GM18907 (cell line): ENCODE results near the gene CPZ.

Experiments
- ATAC-seq: cut with Tn5 transposase; IDR thresholded peaks from one replicate; pipeline ENCODE4 v1.9.1; 2021; ENCODE audit warnings: mild to moderate bottlenecking, moderate library complexity; ENCODE audit not compliant: unreplicated experiment

The CPZ gene

GRCh38 chr4:8592366-8593263 lies at the start of gene CPZ:
Gene CPZ, plus strand, starts transcription at chr4:8592765. Its CDS starts 69 bp downstream, at chr4:8592834.
- ATAC-seq, result no peak

DNA sequence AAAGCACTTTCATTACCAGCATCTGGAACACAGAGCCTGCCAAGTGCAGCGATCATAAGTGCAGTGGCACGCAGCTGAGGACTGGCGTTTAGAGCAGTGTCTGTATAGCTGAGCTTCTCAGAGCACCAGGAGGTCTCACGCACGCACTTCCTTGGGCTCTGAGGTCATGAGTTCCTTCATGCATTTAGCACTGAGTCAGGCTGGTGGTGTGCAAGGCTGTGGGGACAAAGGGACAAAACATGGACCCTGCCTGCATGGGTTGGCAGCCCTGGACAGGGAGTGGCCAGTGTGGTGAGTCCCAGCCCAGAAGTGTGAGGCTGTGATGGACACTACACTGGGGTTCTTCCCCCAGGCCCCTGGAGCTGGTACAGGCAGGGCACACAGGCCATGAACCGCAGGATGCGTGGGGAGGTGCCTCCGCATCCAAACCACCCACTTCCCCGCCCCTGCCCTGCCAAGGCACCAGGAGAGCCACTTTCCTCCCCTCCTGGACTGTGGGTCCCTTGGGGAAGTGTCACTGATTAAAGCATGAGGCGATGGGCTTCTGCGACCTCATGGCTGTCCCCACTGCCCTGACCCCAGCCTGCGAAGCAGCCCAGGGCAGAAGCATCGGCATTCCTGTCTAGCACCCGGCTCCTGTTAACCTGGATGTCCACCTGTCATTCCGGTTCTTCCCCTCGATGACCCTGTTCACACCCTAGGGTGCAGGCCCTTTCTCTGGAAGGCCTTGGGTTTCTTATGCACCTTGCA lies 49.6 kb upstream of the CPZ start:
- no peak for ATAC-seq

DNA sequence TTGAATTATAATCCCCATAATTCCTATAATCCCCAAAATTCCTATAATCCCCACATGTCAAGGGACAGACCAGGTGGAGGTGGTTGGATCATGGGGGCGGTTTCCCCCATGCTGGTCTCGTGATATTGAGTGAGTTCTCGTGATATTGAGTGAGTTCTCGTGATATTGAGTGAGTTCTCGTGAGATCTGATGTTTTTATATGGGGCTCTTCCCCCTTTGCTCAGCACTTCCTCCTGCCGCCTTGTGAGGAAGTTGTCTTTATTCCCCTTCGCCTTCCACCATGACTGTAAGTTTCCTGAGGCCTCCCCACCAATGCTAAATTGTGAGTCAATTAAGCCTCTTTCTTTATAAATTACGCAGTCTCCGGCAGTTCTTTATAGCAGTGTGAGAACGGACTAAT lies 48.9 kb upstream of the CPZ start:
- ATAC-seq, result no peak

GRCh38 chr4:8544282-8544681 lies 48.3 kb upstream of the CPZ start:
- no peak for ATAC-seq

- ATAC-seq, result no peak
These were observed 47.7 kb upstream of the CPZ start for GRCh38 chr4:8544741-8545438.

DNA sequence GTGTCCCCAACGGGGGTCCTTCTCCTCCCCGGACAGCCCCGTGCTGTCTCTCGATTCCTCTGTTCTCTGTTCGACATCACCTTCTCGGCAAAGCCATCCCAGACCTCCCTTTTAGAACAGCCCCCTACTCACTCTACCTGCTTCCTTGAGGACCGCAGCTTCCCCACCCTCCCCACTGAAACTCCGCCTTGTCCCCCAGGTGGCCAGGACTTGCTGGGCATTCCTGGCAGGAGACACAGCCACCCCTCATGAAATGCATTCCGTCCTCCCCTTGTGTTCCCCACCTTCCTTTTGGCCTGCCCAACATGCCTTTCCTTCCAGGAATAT lies 47.2 kb upstream of the CPZ start:
- ATAC-seq, result no peak

GRCh38 chr4:8546766-8547107 lies 45.8 kb upstream of the CPZ start:
- ATAC-seq, result no peak

DNA sequence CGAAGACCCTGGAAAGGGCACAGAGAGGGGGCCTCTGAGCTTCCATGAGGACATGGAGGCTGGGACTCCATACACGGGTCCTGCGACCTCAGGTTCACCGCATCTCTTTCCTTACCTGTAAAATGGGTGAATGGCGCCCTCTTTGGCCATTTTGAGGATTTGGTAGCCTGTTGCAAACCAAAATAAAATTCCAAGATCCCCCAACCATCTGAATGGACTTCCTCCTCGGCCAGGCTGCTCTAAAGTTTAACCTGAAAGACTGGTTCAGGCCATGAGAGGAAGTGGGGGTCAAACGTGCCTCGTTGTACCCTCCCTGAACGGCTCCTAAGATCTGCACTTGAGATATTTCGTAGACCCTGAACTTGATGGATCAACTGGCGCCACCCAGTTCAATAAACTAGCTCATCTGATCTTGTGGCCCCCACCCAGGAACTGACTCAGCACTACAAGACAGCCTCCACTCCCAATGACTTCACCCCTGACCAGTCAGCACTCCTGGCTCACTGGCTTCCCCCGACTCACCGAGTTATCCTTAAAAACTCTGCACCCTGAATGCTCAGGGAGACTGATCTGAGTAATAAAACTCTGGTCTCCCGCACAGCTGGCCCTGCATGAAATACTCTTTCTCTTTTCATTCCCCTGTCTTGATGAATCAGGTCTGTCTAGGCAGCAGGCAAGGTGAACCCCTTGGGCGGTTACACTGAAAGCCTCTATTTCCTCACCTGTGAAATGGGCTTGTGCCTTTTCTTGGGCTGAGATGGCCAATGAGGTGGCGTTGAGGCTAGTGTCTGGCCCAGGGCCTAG lies 45.3 kb upstream of the CPZ start:
- ATAC-seq, result no peak

DNA sequence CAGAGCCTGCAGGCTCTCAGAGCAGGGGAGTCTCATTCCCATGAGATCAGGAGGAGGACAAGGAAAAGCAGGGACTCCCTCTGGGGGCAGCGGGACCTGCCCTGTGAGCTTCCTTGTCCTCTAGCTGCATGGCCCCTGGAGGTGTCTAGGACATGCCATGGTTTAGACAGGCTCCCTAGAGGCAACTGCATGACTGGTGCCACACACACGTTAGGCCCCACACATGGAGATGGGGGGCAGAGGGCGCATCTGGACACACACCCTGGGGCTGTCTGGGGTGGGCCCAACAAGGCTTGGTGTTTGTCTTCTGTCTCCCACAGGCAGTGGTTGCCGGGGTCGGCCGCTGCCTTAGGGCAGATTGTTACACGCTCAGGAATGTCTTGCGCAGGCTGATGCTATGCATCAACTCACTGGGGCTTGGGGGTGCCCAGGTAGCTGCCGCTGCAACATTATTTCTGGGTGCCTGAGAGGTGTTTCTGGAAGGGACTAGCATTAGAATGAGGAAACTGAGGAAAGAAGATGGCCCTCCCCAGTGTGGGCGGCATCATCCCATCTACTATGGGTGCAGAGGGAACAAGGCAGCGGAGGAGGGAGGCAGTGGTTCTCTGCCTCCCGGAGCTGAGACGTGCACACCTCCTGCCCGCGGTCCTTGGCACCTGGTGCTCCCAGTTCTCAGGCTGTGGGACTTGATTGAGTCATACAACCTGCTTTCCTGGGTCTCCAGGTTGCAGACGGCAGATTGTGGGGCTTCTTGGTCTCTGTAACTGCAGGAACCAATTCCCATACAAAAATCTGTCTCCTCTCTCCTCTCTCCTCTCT lies 44.4 kb upstream of the CPZ start:
- ATAC-seq, result no peak

- ATAC-seq, result no peak
These were observed 43.7 kb upstream of the CPZ start for GRCh38 chr4:8548731-8549351.

GRCh38 chr4:8549352-8549931 lies 43.1 kb upstream of the CPZ start:
- no peak for ATAC-seq

DNA sequence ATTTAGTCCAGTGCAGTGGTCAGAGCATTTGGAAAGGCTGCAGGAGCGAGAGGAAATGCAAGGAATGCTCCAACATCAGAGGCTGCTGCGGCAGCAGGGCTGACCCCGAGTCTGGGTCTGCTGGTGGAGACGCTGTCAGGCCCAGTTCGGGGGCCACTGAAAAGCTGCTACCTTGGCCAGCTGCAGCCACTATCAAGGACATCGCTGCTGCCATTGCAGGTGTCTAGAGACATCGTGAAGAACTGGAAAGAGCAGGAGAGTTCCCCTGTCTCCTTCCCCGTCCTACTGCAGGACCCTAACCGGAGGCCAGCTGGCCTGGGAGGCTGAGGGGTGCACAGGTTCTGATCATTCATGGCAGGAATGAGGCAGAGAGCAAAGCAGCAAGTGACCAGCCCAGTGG lies 41.9 kb upstream of the CPZ start:
- no peak for ATAC-seq

- no peak for ATAC-seq
These were observed 40.5 kb upstream of the CPZ start for GRCh38 chr4:8552024-8552423.

- no peak for ATAC-seq
These were observed 39.9 kb upstream of the CPZ start for GRCh38 chr4:8552581-8553205.

DNA sequence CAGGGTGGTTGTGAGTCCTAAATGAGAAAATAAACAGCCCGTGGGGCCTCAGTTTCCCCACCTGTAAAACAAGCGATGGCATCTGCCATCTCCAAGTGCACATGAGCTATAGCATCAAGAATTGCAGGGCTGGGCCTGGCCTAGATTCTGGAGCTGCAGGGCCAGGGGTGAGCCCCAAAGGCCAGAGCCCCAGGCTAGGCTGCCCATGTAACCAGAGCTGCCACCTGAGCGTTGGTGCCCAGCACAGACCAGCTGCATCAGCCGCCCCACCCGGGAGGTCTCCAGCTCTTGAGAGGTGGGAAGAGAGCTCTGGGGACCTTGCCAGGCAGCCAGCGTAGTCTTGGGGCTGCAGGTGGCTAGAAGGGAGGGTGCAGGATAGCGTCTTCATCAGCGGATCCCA lies 39.3 kb upstream of the CPZ start:
- ATAC-seq, result no peak

- ATAC-seq, result no peak
These were observed 38.6 kb upstream of the CPZ start for GRCh38 chr4:8553991-8554405.

DNA sequence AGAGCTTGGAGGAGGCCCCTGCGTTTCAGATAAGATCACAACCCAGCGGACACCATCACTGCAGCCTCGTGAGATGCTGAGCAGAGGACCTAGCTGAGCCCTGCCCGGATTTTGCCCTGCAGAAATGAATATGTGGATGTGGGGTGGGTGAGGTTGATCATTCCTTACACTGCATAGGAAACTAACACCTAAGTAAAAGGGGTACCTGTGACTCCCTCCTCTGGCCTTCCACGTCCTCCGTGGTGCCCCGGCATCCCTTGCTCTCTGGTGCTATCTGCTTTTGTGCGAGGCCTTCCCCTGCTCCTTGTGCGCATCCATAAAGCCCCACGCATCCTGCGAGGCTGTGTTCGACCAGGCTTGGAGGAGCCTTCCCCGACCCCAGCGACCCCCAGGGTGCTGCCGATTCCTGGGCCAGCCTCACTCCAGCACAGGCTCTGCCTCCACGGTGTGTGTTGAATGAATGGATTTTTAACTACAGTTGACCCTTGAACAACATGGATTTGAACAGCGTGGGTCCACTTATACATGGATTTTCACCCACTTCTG lies 37.9 kb upstream of the CPZ start:
- ATAC-seq, result no peak

GRCh38 chr4:8555716-8556115 lies 36.8 kb upstream of the CPZ start:
- ATAC-seq, result no peak
